ENCODE measurements around the gene SYT3. TPM values are rescaled to one million over a fixed set of nuclear protein-coding genes. Genes with fewer than 3 reads are reported as not detected.

SYT3 gene
- total and polyA plus RNA-seq, 2 donors (not counting 3 experiments of a cell fraction or from before 2014, with no cell fraction given): 0.11 to 0.53 TPM

GRCh38 chr19:50626795-50627194 is 12.9 kb downstream of the SYT3 start:
- Histone ChIP-seq H3K9ac (replicated peaks; ENCODE audit: extremely low read depth, insufficient read depth, low read length) (no peak overlapping the region), H3K9me3 (replicated peaks; ENCODE audit: control insufficient read depth, insufficient read depth, low read length) (no peaks in the 10 kb centered on the region), H3K4me3 (replicated peaks in 1 of 3; ENCODE audit: insufficient read depth in 1 of 3, low read depth in 1 of 3, low read length in 3 of 3) (no peak overlapping the region), H3K4me1 (ENCODE audit: control insufficient read depth, extremely low read depth, insufficient read depth, low read length) (no peaks in the 10 kb centered on the region), H4K20me1 (replicated peaks; ENCODE audit: control insufficient read depth, extremely low read depth, insufficient read depth, low read length) (no peaks in the 10 kb centered on the region), H3K79me2 (ENCODE audit: control insufficient read depth, insufficient read depth, low read length) (no peaks in the 10 kb centered on the region), H3K4me2 (ENCODE audit: insufficient read depth, low read length) (no peak overlapping the region), H3K36me3 (ENCODE audit: control insufficient read depth in 2 of 2, extremely low read depth in 1 of 2, insufficient read depth in 2 of 2, low read length in 2 of 2) (no peaks in the 10 kb centered on the region), H2AFZ (ENCODE audit: low read depth, low read length) (no peak overlapping the region), H3K9me1 (replicated peaks; ENCODE audit: control insufficient read depth, extremely low read depth, insufficient read depth, low read length) (no peaks in the 10 kb centered on the region), H3K27me3 (ENCODE audit: control insufficient read depth in 2 of 2, insufficient read depth in 2 of 2, low read length in 2 of 2) (no peaks in the 10 kb centered on the region), H3K27ac (ENCODE audit: insufficient read depth, low read depth, low read length) (no peak overlapping the region)
- FAIRE-seq (no peak), DNase-seq (ENCODE audit: low read depth, low spot score) (no peak)
- ChIA-PET POLR2A (no interaction called here), CTCF (interaction anchor here (1.0 kb wide), 1 partner anchor 71 kb away, joined by 3 read pairs; no protein-coding TSS in a partner anchor)
- dilution Hi-C loops (cut with MboI; ENCODE audit: extremely low pct_ligation_motif_present, low sequenced_read_pairs) (no loop called here), intact Hi-C loops (cut with micrococcal nuclease) (no loop called here)
- TF ChIP-seq FOS (IDR thresholded peaks at IDR 0.05; ENCODE audit: borderline replicate concordance, insufficient read depth, low read length): no peak
- no peak for TF ChIP-seq CTCF (IDR thresholded peaks at IDR 0.05; ENCODE audit: extremely low read depth in 1 of 2, insufficient read depth in 1 of 2, low read depth in 1 of 2, low read length in 2 of 2)
- TF ChIP-seq MYC (IDR thresholded peaks at IDR 0.05; ENCODE audit: low read depth, low read length): no peak
- no peak for TF ChIP-seq EZH2 (IDR thresholded peaks at IDR 0.05; ENCODE audit: borderline replicate concordance, low read depth, low read length, severe bottlenecking)
- TF ChIP-seq GATA2 (IDR thresholded peaks at IDR 0.05; ENCODE audit: insufficient read depth, insufficient read length, low read depth, low read length): no peak
- TF ChIP-seq JUN (IDR thresholded peaks at IDR 0.05; ENCODE audit: borderline replicate concordance, insufficient read depth, insufficient read length, low read depth): no peak
- TF ChIP-seq POLR2A (IDR thresholded peaks at IDR 0.05; ENCODE audit: low read depth, low read length): no peak
- TF ChIP-seq MAX (IDR thresholded peaks at IDR 0.05; ENCODE audit: insufficient read depth, insufficient read length): no peak
- TF ChIP-seq POLR2AphosphoS5 (IDR thresholded peaks at IDR 0.05; ENCODE audit: insufficient read depth, low read depth, low read length): no peak
- no TSS peak for BruUV-seq (replicated peaks)
